KOPT-K1 (cell line): ENCODE data around the gene ZW10.
"Not testable (repeated sequence)": the region's sequence is repeated elsewhere in the genome, so short reads cannot be mapped to it uniquely, and the experiment has no call there.

ENCODE experiments used
- H3K27ac ChIP-seq: fragments of 200-600 bp; sonication (generic); 2 replicates; pipeline ENCODE4 v1.5.1; 2016; ENCODE audit warnings: antibody characterized with exemption, mild to moderate bottlenecking, low read depth, low read length; ENCODE audit not compliant: poor library complexity, severe bottlenecking
- H3K36me3 ChIP-seq: fragments of 200-600 bp; sonication (generic); 2 replicates; pipeline ENCODE4 v1.5.1; 2017; ENCODE audit warnings: antibody characterized with exemption, mild to moderate bottlenecking, low read length, moderate library complexity; ENCODE audit not compliant: insufficient read depth
- H3K9me3 ChIP-seq: fragments of 200-600 bp; sonication (generic); 2 replicates; pipeline ENCODE4 v1.5.1; 2017; ENCODE audit warnings: antibody characterized with exemption, low read length, mild to moderate bottlenecking; ENCODE audit not compliant: insufficient read depth, poor library complexity, severe bottlenecking

ZW10 gene

DNA sequence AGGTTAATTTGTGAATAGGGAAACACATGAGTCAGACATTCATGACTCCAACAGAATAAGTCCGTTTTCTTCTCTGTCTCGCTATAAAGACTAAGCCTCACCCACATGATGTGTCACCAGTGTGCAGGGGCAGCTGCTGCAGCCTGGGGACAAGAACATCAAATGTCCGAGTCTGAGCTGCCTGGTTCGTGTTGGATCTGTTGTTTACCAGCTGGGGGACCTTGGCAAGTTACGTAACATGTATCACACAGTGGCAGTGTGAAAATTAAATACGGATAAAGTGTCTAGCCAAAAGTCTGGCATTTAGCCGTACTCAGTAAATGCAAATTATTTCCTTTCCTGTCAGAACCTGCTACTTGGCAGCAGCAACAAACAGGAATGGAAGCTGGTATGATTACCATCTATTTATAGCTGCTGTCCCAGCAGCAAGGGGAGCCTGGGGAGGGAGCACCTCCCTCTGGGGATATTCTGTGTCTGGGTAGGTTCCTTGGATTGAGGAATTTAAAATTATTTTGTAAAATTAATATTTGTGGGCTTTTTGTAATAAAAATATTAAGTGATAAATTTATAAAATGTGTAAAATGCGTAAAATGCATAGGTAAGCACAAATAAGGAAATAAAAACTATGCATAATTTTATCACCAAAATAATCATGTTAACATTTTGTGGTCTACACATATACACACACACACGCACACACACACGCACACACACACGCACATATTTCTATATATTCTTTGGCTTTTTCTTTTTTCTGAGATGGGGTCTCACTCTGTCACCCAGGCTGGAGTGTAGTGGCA is 4.8 kb upstream of the ZW10 start:
- Histone ChIP-seq H3K36me3 (no peaks in the 10 kb centered on the region), H3K9me3 (no peaks in the 10 kb centered on the region), H3K27ac (no peak overlapping the region)

- H3K9me3 ChIP-seq: no peaks in the 10 kb centered on the region
- peaks cover 26% of the 10 kb centered on the region for H3K36me3 ChIP-seq
- H3K27ac ChIP-seq: peak overlapping the region; percentile 76
These were observed 647 bp upstream of the ZW10 start for GRCh38 chr11:113774174-113774503.

DNA sequence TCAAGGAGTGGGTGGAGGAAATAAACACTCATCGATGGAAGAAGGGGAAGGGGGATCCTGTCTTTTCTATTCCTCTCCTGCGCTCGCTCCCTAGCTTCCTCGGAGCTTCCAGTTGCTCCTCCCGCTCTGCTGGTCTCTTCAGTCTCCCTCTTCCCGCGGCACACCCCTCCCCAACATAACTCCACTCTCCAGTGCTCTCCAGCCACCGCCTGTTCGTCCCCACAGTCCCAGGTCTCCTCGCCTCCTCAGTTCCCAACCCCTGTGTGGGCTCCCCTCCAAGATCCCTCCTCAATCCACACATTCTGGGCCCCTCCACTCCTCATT is 438 bp downstream of the ZW10 start:
- no peaks in the 10 kb centered on the region for H3K9me3 ChIP-seq
- peak overlapping the region; percentile 76 for H3K27ac ChIP-seq
- H3K36me3 ChIP-seq: peaks cover 36% of the 10 kb centered on the region

GRCh38 chr11:113771964-113772363 is 1.5 kb downstream of the ZW10 start:
- H3K27ac ChIP-seq: no peak overlapping the region
- peaks cover 47% of the 10 kb centered on the region for H3K36me3 ChIP-seq
- H3K9me3 ChIP-seq: no peaks in the 10 kb centered on the region

DNA sequence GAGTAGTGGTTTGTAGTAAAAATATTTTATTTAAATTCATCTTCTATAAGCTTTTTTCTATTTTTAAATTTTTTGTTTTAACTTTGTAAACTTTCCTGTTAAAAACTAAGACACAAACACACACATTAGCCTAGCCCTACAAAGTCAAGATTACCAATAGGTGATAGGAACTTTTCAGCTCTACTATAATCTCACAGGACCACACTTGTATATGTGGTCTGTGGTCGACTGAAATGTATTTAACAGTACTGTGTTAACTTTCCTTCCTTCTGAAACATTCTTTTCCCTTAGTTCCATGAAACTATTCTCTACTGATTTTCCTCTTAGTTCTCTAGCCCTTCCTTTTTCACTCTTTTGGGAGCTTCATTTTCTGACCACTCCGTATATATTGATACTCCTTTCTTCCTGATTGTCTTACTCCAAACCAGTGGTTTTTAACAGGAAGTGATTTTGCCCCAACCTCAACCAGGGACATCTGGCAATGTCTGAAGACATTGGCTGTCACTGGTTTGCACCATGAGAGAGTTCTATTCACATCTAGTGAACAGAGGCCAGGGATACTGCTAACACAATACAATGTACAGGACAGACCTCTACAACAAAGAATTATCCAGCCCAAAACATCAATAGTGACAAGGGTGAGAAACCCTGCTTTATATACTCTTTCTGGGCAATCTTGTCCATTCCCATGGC is 8.8 kb downstream of the ZW10 start:
- no peaks in the 10 kb centered on the region for H3K9me3 ChIP-seq
- no peak overlapping the region for H3K27ac ChIP-seq
- H3K36me3 ChIP-seq: peaks cover 87% of the 10 kb centered on the region

- H3K9me3 ChIP-seq, H3K27ac ChIP-seq: not testable (repeated sequence)
- peaks cover 88% of the 10 kb centered on the region for H3K36me3 ChIP-seq
These were observed 10.5 kb downstream of the ZW10 start for GRCh38 chr11:113763040-113763439.

DNA sequence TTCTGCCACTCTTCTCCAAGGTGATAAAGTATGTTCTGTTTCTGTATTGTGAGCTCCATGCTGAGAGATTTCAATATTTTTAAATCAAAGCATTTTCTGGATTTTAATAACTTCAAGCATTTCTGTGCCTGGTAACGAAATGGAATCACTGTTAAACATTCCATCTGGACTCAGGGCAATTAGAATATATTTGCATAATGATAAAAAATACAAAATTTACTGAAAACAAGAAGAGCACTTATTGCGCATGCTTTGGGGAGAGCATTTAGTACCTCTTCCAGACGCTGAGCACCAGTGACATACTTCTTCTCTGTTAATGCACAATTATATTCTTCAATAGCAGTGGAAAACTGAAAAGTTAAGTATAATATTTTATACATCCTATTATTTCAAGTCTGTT is 13.3 kb downstream of the ZW10 start:
- Histone ChIP-seq H3K36me3 (peaks cover 92% of the 10 kb centered on the region), H3K27ac (no peak overlapping the region), H3K9me3 (no peaks in the 10 kb centered on the region)

GRCh38 chr11:113752932-113753331 is 20.6 kb downstream of the ZW10 start:
- peaks cover 85% of the 10 kb centered on the region for H3K36me3 ChIP-seq
- H3K27ac ChIP-seq: no peak overlapping the region
- no peaks in the 10 kb centered on the region for H3K9me3 ChIP-seq

- Histone ChIP-seq H3K9me3 (no peaks in the 10 kb centered on the region), H3K36me3 (peaks cover 100% of the 10 kb centered on the region), H3K27ac (no peak overlapping the region)
These were observed 37.2 kb downstream of the ZW10 start for GRCh38 chr11:113736323-113736722.

DNA sequence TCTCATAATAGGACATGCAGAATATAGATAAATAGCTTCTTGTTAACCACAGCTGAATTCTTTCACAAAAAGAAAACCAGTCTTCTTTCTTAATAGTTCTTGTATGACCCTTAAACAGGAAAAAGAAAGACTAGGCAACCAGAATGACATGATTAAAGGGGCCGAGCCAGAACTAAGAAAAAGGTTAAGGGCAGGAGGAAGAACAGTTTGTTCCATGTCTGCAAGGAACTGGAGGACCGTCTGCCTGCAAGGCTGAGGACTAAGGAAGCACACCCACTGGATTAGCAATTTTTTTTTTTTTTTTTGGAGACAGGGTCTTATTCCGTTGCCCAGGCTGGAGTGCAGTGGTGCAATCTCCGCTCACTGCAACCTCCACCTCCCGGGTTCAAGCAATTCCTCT is 41.4 kb downstream of the ZW10 start:
- H3K36me3 ChIP-seq: peaks cover 62% of the 10 kb centered on the region
- no peaks in the 10 kb centered on the region for H3K9me3 ChIP-seq
- no peak overlapping the region for H3K27ac ChIP-seq

DNA sequence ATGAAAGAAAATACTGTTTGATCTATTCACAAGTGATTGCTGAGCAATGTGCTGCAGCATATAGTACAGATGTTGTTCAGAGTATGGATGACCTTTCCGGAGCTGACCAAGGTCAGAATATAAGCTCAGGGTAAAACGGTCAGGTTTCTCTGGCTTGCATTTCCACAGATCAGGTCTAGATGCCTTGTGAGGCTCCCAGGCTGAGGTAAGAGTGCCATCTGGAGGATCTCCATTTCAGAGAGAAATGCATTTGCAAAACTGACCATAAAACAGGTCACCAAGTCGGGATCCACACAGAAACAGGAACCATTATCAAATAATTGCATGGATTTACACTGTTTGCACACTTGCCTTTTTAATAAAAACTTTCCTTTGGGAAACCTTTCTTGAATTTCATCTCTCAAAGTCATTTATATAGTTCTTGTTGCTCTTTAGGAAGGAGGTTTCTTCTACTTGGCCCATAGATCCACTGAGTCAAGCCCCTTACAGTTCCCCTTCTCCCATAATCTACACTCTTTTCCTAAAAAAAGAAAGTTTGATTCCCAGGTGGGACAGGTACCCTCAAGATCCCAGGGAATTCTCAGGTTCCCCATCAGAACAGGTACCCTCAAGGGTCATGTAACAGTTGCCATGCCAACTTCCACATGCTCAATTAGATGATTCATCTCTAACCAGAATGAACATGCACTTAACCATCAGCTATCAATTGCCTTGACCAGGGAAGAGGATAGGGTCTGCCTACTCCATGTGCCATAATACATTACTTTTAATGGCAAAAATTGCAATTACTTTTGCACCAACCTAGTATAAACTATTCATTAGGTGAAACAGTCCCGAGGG is 42.4 kb downstream of the ZW10 start:
- H3K36me3 ChIP-seq: peaks cover 52% of the 10 kb centered on the region
- H3K9me3 ChIP-seq: no peaks in the 10 kb centered on the region
- H3K27ac ChIP-seq: no peak overlapping the region

DNA sequence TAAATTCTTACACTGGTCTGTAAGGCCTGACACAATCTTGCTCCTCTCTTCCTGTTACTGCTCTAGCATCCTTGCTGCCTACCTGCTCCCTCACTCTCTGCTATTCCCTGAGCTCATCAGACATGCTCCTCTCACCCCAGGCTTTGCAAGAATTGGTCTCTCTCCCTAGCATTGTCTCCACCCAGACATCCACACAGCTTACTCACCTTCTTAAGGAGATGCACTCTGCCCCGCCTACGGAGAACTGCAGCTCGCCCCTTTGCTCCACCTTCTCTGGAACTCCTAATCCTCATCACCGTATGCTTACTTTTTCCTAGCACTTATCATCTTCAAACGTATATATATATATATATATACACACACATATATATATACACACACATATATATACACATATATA is 44.0 kb downstream of the ZW10 start:
- Histone ChIP-seq H3K27ac (no peak overlapping the region), H3K36me3 (peaks cover 35% of the 10 kb centered on the region), H3K9me3 (no peaks in the 10 kb centered on the region)

- Histone ChIP-seq H3K9me3 (no peaks in the 10 kb centered on the region), H3K27ac (no peak overlapping the region), H3K36me3 (peaks cover 29% of the 10 kb centered on the region)
These were observed 44.7 kb downstream of the ZW10 start for GRCh38 chr11:113728814-113729213.

- Histone ChIP-seq H3K36me3 (no peaks in the 10 kb centered on the region), H3K9me3 (no peaks in the 10 kb centered on the region), H3K27ac (no peak overlapping the region)
These were observed 47.6 kb downstream of the ZW10 start for GRCh38 chr11:113725913-113726312.

- no peaks in the 10 kb centered on the region for H3K36me3 ChIP-seq
- H3K27ac ChIP-seq: no peak overlapping the region
- no peaks in the 10 kb centered on the region for H3K9me3 ChIP-seq
These were observed 48.1 kb downstream of the ZW10 start for GRCh38 chr11:113725407-113725806.
